HG03558 (cell line): ENCODE measurements around the gene DNAJC12.
"Not testable (repeated sequence)": the region's sequence is repeated elsewhere in the genome, so short reads cannot be mapped to it uniquely, and the experiment has no call there.

Experiments used
- ATAC-seq: cut with Tn5 transposase; IDR thresholded peaks from one replicate; pipeline ENCODE4 v1.9.1; 2021; ENCODE audit warnings: moderate number of reproducible peaks; ENCODE audit not compliant: unreplicated experiment; ENCODE audit errors: extremely low read depth

Gene DNAJC12

DNA sequence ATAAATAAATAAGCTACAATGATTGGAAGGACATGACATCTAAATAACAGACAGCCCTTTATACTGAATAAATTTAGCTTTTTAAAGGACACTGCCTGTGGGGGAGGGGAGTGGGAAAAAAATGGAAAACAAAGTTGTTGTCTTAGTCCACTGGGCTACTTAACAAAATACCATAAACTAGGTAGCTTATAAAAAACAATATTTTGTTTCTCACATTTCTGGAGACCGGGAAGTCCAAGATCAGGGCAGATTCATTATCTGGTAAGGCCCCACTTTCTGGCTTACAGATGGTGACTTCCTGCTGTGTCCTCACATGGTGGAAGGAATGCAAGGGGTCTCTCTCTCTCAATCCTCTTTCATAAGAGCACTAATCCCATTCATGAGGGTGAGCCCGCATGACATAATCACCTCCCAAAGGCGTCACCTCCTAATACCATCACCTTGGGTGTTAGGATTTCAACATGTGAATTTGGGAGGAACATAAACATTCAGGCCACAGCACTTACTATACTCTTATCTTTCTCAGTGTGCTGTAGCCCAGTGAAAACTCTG, 43.0 kb downstream of the DNAJC12 start:
- no peak for ATAC-seq

DNA sequence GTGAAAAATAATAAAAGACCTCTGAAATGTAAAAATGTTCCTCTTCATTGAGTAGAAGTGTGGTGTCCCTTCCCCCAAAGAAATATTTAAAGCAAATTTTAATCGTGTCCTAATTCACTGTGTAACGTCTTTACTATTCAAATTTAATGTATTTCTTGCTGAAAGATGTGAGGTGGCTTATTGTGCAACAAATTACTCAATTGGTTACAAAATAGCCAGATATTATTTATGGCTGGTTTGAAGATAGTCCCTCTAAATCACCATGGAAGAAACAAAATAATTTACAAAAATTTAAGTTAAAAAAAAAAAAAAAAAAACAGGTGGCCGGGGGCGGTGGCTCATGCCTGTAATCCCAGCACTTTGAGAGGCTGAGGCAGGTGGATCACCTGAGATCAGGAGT, 43.7 kb downstream of the DNAJC12 start:
- ATAC-seq, result no peak

DNA sequence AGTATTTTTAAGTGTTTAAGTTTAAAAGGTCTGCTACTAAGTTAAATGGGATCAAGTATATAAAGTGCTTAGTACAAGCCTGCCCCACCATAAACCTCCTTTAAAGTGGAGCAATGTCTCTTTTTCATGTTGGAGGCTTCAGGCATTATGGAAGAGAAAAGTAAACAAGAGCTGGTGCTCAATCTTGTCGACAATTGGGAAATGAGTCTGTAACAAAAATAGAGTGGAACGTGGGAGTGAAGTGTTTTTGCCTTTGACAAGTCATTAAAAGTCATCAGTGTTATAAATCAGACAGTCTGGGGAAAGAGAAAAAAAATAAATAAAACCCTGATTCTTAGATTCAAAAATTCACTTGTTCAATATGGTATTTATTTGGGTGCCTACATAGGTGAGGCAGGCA, 44.7 kb downstream of the DNAJC12 start:
- ATAC-seq, result no peak

DNA sequence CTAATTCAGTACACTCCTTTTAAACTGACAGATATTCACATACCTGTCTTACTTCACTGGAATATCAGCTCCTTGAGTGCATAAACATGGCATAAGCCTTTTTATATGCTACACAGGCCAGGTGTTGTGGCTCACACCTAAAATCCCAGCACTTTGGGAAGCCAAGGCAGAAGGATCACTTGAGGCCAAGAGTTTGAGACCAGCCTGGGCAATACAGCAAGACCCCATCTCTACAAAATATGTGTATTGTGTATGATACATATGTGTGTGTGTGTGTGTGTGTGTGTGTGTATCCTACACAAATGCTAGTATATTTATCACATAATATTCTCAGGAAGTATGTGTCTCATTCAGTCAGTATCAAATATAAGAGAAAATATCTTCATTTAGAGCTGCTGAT, 45.3 kb downstream of the DNAJC12 start:
- no peak for ATAC-seq

DNA sequence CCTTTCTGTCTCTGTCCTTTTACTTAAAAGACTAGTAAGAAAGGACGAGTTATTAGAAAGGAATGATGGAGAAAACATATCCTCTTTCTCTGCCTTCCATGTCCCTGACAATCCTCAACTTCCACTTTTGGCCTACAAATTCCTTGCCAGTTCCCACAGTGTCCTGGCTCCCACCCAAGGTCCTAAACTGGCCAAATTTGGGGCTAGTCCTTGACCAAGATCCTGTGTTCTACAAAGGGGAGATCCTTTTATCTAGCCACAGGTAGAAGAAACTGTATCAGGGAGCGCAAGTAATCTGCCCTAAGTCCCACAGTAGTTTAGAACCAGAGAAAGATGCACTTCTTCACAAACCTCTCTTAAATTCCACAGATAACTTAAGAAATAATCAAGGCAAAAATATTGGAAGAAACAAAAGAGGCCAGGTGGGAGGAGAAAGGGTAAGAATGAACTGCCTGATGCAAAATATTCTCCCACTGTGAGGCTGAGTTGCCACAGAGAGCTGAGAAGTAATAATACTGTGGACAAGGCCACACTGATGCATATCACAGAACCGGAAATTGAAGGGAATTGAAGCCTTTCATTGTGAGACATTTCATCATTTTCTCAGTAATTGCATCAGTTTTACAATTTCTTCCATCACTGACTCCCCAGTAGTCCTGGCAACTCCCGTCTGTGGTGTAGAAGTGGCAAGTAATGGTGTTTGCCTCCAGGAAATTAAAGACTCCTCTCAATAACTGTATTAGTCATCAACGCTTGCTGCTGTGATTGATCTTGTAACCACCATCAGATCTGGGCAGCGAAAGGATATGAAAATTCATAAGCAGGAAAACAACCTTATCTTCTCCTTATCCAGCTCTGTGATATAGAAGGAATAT, 47.2 kb downstream of the DNAJC12 start:
- no peak for ATAC-seq

DNA sequence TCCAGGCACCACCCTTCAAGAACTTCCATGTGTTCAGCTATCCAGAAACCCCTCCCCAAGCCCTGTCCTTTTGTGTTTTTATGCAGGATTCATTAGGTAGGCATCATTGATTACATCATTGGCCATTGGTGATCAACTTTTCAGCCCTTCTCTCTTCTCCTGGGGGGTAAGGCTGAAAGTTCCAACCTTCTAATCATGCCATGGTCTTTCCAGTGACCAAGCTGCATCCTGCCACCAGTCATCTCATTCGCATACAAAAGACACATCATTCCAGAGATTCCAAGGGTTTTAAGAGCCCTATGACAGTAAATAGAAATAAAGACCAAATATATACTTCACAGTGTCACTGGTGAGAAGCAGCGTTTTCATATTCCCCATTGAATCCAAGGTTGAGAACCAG, 48.2 kb downstream of the DNAJC12 start:
- no peak for ATAC-seq

DNA sequence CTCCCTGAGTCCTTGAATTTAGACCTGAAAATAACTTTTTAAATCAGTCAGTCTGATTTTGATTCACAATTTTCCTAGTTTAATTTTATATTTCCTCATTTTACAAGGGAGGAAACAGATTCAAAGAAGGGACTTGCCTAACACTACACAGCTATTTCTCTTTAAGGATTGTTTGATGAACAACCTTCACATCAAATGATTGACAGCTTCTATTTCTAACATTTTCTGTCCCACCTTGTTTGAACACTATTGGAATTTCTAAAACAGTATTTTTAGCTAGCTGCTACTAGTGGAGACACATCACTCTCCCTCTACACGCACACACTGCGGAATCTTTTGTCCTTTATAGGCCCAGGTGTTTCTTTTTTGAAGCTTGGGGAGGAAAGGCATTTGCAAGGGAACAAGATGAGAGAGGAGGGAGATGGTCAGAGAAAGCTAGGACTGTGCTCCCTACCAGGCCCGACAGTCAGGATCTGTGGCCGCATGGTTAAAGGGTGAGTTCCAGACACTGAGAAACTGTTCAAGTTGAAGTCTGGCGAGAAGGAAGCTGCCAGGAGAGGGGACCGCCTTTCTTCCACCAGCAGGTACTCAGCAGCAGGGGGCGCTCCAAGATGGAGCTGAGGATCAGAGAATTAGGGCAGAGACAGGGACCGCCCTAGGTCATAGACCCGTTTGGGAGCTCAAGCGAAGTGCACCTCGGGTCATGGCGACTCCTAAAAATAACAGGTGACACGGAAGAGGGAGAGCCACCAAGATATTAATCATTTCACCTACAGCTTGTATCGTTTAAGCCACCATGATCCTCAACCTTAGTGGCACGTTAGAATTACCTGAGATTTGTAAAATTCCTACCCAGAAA, 49.7 kb downstream of the DNAJC12 start:
- ATAC-seq, result no peak

DNA sequence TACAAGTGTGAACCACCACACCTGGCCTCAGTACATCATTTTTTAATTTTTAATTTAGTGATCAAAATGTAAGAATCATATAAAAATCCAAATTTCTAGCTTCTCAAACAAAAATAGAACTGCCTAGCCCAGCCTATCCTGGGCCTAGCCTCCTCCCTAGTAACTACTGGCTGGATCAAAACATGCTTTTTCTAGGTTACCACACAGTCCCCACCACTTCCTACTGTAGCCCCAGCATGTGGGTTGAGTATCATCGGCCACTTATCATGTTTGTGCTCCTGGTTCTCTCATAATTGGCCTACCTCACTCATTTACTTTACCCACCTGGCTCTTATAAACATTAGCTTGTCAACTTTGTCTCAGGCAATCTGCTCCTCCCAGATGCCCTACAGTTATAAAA, 52.9 kb downstream of the DNAJC12 start:
- ATAC-seq, result no peak

DNA sequence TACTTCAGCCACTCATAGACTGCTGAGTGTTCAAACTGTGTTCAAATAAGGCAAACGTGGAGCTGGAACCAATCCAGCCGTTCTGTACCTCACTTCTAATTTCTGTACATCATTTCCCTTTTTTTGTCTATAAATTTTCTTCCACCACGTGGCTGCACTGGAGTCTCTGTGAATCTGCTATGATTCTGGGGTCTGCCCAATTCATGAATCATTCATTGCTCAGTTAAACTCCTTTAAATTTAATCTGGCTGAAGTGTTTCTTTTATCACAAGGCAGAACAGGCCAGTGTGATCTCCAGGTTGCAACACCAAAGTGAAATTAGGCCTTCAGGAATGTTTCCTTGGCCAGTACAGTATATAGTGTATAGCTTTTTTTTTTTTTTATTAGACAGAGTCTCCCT, 53.5 kb downstream of the DNAJC12 start:
- no peak for ATAC-seq

DNA sequence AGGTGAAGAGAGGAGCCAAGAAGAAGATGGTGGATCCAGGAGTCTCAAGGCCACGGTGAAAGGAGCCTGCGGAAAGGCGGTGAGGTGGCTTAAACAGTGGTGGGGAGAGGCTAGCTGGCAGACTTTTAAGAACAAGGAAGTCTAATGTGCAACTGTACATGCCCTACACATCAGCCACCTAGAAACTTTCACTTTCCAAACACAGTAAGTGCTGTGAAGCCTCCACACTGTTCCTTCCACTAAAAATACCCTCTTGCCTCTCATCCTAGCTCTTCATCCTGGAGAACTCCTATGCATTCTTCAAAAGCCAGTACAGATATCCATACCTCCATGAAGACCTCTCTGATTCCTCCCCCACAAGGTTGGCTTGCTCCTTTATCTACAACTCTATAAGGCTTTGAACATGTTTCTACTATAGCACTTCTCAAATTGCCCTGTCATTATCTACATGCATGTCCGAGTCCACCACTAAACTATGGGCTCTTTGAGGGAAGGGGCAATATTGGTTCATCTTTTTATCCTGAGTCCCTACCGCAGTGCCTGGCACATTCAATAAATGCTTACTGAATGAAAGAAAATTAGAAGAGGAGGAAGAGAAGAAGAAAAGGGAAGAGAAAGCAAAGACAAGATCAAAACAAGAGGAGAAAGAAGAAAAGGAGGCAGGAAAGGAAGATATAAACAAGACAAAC, 54.2 kb downstream of the DNAJC12 start:
- ATAC-seq, result peak; percentile 32

DNA sequence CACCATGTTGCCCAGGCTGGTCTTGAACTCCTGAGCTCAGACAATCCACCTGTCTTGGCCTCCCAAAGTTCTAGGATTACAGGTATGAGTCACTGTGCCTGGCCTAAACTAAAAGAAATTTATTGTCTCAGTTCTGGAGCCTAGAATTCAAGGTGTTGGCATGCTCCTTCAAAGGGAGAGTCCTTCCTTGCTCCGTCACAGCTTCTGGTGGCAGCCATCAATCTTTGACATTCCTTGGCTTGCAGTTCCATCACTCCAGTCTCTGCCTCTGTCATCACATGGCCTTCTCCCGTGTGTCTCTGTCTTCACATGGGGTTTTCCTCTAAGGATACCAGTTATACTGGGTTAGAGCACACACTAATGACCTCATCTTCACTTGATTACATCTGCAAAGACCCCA, 55.5 kb downstream of the DNAJC12 start:
- no peak for ATAC-seq

DNA sequence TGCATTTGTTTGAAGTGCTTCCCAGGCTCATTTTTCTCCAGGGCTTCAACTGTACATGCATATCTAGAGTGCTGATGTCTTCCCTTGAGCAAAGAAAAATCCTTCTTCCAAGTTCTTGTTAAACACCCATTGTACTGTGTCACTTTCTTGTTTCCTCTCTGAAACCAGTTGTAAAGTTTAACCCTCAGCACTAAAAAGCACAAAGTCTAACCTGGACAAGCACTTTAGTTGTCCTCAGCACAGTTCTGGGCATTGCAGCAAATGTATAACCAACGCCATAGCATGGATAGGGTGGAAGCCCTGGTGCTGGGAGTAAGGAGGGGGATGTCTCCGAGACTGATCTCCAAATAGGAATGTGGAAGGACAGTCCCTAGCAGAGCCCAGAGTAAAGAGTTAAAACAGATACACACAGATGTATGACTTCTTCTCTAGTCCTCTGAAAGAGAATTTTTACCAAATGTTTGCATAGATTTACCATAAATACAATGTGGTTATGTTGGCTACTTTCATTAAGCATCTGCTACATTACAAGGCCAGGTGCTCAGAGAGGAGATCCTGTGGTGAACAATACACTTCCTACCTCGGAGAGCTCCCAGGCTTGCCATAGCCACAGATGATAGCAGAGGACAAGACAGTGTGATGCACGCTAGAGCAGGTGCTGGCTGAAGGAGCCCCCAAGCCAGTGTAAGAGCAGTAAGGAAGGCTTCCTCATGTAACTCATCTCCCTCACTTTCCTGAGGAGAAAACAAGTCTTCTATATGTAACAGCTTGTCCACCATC, 57.0 kb downstream of the DNAJC12 start:
- peak; percentile 80 for ATAC-seq

DNA sequence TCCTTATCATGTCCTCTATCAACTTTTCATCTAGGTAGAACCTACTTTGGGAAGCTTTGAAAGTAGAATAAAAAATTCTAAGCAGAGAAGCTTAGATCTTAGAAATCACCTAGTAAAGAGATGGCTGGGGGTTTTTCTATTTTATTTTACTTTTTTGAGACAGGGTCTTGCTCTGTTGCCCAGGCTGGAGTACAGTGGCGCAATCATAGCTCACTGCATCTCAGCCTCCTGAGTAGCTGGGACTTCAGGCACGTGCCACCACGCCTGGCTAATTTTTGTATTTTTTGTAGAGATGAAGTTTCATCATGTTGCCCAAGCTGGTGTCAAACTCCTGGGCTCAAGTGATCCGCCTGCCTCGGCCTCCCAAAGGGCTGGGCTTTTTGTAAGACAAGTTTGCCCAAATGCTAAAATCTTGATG, 57.8 kb downstream of the DNAJC12 start:
- not testable (repeated sequence) for ATAC-seq

DNA sequence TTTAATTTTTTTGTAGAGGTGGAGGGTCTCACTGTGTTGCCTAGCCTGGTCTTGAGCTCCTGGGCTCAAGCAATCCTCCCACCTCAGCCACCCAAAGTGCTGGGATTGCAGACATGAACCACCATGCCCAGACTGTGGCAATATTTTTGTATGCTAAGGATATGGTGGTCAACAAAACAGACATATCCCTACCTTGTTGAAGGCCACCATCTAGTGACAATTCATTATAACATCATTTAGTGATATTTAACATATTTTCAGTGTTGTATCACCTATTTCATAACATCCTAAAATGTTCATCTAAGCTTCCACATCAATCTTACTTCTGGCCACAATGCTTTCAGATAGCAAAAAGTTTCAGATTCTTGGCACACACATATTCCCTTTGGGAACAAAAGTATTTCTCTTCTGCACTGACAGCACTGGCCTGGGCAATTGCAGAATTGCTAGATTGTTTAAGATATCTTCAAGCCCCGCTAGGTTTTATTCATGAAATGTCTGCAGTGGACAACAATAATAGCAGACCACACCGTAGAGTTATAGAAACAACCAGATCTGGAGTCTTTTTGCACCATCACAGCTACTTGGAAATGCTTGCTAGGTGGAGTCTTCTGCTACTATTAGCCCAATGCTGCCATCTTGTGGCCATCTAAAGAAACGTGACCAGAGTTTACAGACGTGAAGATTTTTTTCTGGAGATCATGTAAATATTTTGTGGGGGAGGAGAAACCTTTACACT, 58.4 kb downstream of the DNAJC12 start:
- no peak for ATAC-seq

DNA sequence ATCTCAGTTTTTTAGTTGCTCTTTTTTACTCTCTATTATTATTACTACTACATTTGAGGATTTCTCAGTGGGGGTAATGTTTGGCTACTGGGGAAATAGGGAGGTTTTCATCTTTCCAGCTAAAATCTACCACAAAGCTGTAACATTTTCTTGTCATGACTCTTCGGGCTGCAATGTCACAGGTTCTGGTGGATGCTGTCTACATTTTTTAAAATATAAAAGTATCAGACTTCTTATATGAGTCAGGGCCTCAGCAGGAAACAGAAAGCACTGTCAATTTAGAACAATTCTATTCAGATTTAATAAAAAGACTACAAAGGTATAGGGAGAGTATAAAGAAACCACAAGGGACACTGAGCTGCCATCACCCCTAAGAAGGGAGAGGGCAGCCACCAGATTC, 61.6 kb downstream of the DNAJC12 start:
- ATAC-seq, result no peak

DNA sequence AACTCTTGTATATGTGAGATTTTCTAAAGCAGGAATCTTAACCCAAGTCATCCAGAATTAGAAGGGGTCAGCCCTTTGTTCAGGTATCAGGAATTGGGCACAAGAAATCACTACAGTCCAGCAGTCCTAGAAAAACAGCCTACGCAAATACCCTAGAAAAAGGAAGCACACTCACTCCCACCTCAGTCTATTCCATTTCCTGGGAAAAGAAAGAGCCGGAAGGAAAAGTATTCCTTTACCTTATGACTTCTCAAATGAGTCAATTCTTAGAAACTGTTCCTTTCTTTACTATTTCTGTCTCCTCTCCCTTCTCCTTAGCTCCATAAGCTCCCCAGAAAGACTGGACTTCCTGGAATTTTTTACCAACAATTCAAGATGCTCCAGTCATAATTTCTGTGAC, 62.7 kb downstream of the DNAJC12 start:
- no peak for ATAC-seq

DNA sequence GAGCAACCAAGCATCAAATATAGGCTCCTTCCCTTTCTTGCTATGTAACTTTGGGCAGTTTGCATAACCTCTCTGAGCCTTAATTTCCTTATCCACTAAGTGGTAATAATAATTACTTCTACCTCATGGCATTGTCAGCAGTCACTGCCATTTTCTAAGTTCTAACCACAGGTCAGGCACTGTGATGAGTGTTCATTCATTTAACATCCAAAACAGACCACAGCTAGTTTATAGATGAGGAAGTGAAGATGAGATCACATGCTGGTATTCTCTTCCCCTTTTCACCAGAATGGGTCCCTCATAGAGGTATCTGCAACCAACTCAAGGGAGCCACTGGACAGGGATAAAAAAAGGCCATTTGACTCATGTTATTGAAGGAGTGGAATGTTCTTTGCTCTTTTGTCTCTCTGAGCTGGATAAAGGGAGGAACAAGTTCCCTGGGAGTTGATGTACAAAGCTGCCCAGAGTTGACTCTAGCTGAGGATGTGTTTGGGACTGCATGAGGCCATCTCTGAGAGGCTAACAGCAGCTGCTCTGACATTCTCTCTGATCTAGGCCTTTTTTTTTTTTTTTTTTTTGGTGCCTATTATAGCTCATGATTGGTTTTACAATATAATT, 65.0 kb downstream of the DNAJC12 start:
- ATAC-seq, result peak; percentile 89

DNA sequence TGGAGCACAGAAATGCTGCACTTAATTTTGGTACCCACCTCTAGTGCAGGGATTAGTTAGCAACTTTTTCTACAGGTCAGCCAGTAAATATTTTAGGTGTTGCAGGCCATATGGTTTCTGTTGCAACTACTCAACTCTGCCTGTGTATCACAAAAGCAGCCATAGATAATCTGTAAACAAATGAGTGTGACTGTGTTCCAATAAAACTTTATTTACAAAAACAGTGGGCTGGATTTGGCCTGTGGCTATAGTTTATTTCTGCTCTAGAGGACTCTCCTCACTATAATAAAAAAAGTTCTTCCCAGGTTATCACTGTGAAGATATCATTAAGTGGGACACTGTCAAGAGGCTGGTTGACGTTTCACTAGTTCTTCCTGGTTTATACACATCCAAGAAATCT, 65.8 kb downstream of the DNAJC12 start:
- no peak for ATAC-seq

DNA sequence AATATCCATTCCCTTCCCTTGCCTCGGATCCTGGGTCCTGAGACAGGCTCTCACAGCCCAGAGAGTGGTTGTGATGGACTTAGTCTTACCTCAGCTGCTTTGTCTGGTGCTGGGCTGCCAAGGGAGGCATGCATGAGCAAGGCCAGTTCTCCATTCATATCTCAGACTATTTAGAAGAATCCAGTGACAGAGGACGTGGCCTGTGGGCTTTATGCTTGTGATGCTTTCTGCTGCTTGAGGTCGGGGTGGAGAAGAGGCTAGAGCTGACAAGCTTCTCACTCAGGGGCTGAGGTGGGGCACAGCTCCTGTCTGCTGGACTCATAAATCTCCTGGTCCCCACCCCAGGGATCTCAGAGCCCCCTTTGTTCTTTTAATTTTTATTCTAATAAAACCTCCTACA, 66.8 kb downstream of the DNAJC12 start:
- ATAC-seq, result no peak
